ENCODE measurements around the gene AK2.
"Not testable (repeated sequence)": the region's sequence is repeated elsewhere in the genome, so short reads cannot be mapped to it uniquely, and the experiment has no call there.

The AK2 gene

DNA sequence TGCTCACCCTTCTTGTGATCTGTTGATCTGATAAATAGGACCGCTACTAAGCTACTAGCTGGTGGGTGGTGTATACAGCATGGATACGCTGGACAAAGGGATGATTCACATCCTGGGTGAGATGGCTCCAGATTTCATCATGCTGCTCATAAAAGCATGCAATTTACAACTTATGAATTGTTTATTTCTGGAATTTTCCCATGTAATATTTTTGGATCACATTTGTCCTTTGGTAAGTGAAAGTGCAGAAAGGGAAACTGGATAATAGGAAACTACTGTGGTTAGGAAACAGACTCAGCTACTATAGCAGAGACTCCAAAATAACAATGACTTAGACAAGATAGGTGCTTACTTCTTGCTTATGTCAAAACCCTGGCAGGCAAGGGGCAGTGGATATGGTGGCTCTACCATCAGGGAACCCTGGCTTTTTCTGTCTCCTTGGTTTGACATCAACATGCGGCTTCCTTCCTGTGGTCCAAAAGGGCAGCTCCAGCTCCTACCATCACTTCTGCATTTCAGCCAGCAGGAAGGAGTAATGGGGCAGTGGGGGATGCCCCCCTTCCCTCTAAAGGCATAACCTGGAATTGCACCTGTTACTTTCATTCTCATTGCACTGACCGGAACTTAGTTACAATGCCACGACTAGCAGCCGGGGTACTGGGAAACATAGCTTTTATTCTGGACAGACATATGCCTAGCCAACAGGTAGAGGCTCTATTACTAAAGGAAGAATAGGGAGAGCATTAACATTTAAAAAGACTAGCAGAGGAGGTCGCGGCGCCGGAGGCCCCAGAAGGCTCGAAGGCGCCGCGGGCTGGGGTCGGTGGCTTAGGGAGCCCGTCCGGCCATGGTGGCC lies 13.8 kb upstream of the AK2 start:
- DNase-seq (ENCODE audit: low read depth): no peak

DNA sequence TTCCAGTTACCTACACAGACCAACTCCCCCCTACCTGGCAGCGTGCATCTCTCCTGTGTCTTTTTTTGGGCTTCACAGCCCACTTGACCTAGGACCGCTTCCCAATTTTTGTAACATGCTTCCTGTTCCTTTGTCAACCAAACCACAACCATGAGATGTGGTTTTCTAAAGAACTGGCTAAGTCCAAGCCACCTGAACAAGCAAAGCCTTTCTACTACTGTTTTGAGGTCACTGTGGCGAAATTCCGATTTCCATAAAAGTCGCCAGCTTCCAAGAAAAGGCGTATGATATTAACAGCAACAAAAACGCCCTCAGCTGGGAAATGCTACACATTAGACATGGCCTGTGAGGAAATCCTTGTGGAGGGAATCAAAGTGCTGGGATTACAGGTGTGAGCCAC lies 12.7 kb upstream of the AK2 start:
- no peak for DNase-seq (ENCODE audit: low read depth)

DNA sequence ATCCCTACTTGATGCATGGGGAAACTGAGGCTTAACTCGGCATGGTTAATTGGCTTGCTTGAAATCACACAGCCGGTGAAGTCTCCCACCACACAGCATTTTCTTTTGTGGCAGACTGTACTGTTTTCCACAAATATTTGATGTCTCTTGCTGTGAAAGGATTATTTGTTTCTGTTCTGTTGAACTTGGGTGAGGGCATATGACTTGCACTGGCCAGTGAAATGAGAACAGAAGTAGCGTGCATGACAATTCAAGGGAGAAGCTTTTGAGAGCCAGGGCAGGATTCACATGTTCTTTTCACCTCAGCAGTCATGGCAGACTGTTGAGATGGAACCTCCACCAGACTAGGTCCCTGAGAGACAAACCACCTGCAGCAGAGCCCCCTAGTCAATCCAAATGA lies 11.7 kb upstream of the AK2 start:
- DNase-seq (ENCODE audit: low read depth): no peak

DNA sequence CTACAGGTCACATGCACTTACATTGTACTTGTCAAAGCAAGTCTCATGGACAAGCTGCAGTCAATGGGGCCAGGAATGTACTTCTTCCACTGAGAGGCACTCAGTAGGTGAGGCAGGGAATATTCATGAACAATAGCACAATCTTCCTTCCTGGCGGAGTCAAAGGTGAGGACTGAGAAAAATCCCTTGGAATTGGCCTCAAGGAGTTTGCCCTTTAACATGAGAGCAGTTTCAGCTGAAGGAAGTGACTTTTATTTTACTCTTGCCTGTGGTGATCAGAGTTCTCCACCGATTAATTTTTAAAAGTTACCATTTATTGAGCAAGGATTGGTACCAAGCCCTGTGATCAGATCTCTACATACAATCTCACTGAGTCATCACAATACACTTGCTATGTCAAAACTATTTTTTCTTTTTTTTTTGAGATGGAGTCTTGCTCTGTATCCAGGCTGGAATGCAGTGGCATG lies 11.2 kb upstream of the AK2 start:
- DNase-seq (ENCODE audit: low read depth): no peak

GRCh38 chr1:33047290-33047689 lies 10.6 kb upstream of the AK2 start:
- no peak for DNase-seq (ENCODE audit: low read depth)

- DNase-seq (ENCODE audit: low read depth): not testable (repeated sequence)
Observed at GRCh38 chr1:33046234-33046633, 9.6 kb upstream of the AK2 start.

- no peak for DNase-seq (ENCODE audit: low read depth)
Observed at GRCh38 chr1:33045814-33046213, 9.1 kb upstream of the AK2 start.

DNA sequence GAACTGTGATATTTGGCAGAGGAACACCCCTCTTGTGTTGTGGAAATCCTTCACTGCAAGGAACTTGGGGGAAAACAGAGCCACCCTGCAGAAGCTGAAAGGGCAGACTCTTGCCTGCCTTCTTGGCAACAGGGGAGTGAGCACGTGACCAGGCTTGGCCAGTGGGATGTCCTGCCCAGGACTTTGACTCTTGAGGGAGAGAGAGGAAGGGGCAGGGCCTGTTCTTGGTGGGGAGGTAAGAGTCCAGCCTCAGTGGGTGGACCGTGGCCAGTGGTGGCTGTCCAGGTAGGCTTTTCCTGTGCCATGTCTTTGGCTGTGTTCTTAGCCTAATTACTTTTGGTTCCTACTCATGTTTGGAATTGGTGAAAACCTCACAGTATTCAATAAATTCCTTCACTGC lies 8.6 kb upstream of the AK2 start:
- no peak for DNase-seq (ENCODE audit: low read depth)

- DNase-seq (ENCODE audit: low read depth): no peak
Observed at GRCh38 chr1:33043267-33044092, 6.8 kb upstream of the AK2 start.

DNA sequence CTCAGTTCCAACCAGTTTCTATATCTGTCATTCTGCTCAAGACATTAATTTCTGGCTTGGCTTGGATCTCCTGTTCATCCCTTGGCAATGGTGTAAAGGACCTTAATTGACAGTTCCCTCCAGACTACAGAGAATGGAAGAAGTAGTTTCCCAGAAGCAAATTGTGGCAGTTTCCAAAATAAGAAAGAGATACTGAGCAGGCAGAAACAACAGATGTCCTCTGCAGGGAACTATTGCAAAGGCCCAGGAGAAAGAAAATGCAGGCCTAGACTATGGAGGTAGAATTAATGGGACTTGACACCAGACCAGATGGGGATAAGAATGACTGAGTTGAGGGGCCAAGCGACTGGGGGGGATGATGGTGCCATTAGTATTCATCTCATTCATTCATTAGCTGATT lies 6.1 kb upstream of the AK2 start:
- no peak for DNase-seq (ENCODE audit: low read depth)

GRCh38 chr1:33041026-33041425 lies 4.3 kb upstream of the AK2 start:
- no peak for DNase-seq (ENCODE audit: low read depth)

DNA sequence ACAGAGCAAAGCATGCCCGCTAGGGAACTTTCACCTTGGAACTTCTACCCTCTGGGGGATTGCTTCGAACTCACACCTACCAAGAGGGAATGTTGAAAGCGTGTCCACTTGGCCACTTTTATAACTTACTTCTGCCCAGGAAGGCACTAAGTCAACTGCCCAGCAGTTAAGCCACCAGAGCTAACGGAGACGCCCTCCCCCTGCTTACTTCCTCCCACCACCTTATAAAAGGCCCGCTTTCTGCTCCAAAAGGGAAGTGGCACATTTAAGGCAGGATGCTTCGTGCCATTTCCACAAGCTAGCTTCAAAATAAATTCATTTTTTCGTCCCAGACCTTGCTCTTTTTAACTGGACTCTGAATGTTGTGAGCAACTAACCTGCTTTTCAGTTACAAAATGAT lies 3.2 kb upstream of the AK2 start:
- no peak for DNase-seq (ENCODE audit: low read depth)

DNA sequence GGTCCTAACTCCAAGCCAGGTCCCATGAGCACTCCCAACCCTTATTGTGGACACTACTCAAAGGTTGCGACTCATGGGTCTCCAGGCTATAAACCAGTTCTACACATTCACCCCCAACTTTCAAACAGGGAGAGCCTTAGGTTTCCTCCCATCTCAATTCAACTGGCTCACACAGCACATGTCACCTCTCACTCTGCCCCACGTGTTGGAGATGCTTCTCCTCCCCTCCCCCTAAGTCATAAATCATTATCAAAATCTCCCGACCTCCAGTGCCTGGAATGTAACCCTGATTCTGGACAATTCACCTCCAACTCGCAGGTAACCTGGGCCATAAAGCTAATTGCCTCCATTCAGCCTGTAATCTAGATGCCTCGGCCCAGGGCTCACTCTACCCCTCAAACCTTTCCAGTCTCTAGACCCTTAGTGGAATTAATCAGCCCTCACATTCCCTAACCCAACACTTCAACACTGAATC lies 595 bp downstream of the AK2 start:
- no peak for DNase-seq (ENCODE audit: low read depth)

- DNase-seq (ENCODE audit: low read depth): no peak
Observed at GRCh38 chr1:33032126-33032869, 4.4 kb downstream of the AK2 start.

GRCh38 chr1:33031506-33031905 lies 5.2 kb downstream of the AK2 start:
- no peak for DNase-seq (ENCODE audit: low read depth)

DNA sequence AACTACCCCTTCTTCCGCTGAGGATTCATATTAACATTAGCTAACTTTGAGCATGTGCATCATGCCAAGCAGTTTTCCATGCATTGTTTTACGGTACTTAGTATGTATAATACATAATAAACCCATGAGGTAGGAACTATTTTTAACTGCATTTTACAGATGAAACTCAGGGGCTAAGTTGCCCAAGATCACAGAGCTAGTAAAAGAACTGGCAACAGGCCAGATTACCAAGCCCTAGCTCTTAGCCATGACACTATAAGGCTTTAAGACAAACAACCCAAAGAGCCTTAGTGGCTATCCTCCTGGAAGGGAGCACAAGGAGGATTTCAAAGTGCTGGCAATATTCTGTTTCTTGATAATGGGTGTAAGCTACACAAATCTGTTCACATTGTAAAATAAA lies 6.1 kb downstream of the AK2 start:
- DNase-seq (ENCODE audit: low read depth): no peak

DNA sequence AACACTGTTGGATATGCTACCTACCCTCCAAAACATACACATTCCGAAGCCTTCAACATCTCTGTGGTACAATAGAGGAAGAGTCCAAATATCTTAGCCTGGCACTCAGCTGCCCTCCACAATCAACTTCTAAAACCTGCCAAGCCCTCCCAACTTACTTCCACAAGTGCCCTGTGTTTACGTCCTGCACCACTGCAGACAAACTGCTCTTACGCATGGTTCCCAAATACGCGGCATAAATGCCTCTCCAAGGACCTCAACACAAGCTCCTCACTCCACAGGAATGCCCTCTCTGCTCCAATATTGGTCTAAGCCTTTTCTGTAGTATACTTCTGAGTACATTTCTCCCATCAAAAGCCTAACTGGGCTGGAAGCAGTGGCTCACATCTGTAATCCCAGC lies 6.8 kb downstream of the AK2 start:
- no peak for DNase-seq (ENCODE audit: low read depth)

DNA sequence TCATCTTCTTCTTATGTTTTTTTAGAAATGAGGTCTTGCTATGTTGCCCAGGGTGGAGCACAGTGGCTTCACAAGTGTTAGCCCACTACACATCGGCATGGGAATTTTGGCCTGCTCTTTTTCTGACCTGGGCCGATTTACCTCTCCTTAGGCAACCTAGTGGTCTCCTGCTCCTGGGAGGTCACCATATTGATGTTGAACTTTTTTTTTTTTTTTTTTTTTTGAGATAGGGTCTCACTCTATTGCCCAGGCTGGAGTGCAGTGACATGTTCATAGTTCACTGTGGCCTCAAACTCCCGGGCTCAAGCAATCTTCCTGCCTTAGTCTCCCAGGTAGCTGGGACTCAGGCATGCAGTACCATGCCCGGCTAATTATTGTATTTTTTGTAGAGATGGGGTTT lies 7.5 kb downstream of the AK2 start:
- DNase-seq (ENCODE audit: low read depth): no peak

- no peak for DNase-seq (ENCODE audit: low read depth)
Observed at GRCh38 chr1:33025761-33026160, 10.9 kb downstream of the AK2 start.

- DNase-seq (ENCODE audit: low read depth): no peak
Observed at GRCh38 chr1:33025180-33025569, 11.5 kb downstream of the AK2 start.

DNA sequence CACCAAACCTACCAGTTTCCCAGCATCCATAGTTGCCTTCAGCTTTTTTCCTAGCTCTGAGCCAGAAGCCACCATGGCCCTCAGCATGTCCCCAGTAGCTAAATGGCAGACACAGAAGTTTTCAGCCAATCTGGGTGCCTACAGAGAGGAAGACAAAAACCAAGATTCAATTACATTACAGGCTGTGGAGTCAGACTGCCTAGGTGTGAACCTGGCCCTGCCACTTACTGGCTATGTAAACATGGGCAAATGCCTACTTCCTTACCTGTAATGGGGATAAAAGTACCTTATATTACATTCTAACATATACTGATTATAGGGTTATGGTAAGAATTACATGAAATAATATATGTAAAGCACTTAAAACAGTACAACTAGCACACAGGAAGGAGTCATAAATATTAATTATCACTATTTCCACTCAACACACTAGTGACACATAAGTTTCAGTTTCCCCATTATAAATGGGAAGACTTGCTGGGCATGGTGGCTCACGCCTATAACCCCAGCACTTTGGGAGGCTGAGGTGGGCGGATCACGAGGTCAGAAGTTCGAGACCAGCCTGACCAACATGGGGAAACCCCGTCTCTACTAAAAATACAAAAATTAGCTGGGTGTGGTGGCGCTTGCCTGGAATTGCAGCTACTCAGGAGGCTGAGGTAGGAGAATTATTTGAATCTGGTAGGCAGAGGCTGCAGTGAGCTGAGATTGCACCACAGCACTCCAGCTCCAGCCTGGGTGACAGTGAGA lies 12.1 kb downstream of the AK2 start:
- DNase-seq (ENCODE audit: low read depth): peak; percentile 57

Data from stimulated activated CD4-positive, alpha-beta T cell treated with anti-CD3 and anti-CD28 coated beads, Interleukin-2, amount 100 ng/mL, for 4 hours (primary cell).